DND-41 (cell line): ENCODE data around the gene PTPRN2.

Experiments
- ATAC-seq: fragments of 200-7000 bp; cut with Tn5 transposase; 3 replicates; pipeline ENCODE4 v1.9.1; 2021; ENCODE audit warnings: low read depth; ENCODE audit not compliant: insufficient read depth
- DNase-seq: peaks from one replicate; pipeline ENCODE4 v3.0.0-alpha.2; 2020
- H2AFZ ChIP-seq: 2 replicates; pipeline ENCODE4 v1.6.0; 2012; ENCODE audit warnings: low read depth, low read length
- H3K27ac ChIP-seq: 2 replicates; pipeline ENCODE4 v1.5.1; 2012; ENCODE audit warnings: low read length, inconsistent platforms
- H3K27me3 ChIP-seq: fragments of 200-600 bp; sonication (generic); 2 replicates; pipeline ENCODE4 v1.6.0; 2012; ENCODE audit warnings: low read length, mild to moderate bottlenecking, inconsistent platforms; ENCODE audit not compliant: insufficient read depth, poor library complexity
- H3K36me3 ChIP-seq: 2 replicates; pipeline ENCODE4 v1.5.1; 2012; ENCODE audit warnings: low read length, inconsistent platforms; ENCODE audit not compliant: insufficient read depth
- H3K4me1 ChIP-seq: 2 replicates; pipeline ENCODE4 v1.5.1; 2012; ENCODE audit warnings: mild to moderate bottlenecking, low read length; ENCODE audit not compliant: insufficient read depth
- H3K4me2 ChIP-seq: 2 replicates; pipeline ENCODE4 v1.6.0; 2012; ENCODE audit warnings: mild to moderate bottlenecking, moderate library complexity, low read length, inconsistent platforms; ENCODE audit not compliant: insufficient read depth
- H3K4me3 ChIP-seq, 2 experiments: fragments of 200-600 bp in 1 of 2; shearing (Covaris generic) in 1 of 2; 2 replicates each; pipeline ENCODE4 v1.5.1; 2012 to 2016; ENCODE audit warnings: inconsistent platforms in 2 of 2, low read length in 2 of 2, mild to moderate bottlenecking in 2 of 2, low read depth in 1 of 2, moderate library complexity in 1 of 2
- H3K79me2 ChIP-seq: 2 replicates; pipeline ENCODE4 v1.6.0; 2012; ENCODE audit warnings: low read length, inconsistent platforms; ENCODE audit not compliant: insufficient read depth
- H3K9ac ChIP-seq: 2 replicates; pipeline ENCODE4 v1.6.0; 2012; ENCODE audit warnings: low read depth, mild to moderate bottlenecking, inconsistent platforms, low read length, moderate library complexity
- H3K9me3 ChIP-seq: 2 replicates; pipeline ENCODE4 v1.5.1; 2012; ENCODE audit warnings: low read length, moderate library complexity, mild to moderate bottlenecking, inconsistent platforms; ENCODE audit not compliant: insufficient read depth, severe bottlenecking
- H4K20me1 ChIP-seq: 2 replicates; pipeline ENCODE4 v1.6.0; 2012; ENCODE audit warnings: low read length; ENCODE audit not compliant: insufficient read depth
- CTCF ChIP-seq: IDR thresholded peaks from 2 replicates; pipeline ENCODE4 v1.5.1; 2012; ENCODE audit warnings: borderline replicate concordance, low read length, moderate library complexity, mild to moderate bottlenecking; ENCODE audit not compliant: poor library complexity, severe bottlenecking; ENCODE audit errors: extremely low read depth
- EZH2 ChIP-seq: IDR thresholded peaks from 3 replicates; pipeline ENCODE4 v1.6.1; 2012; ENCODE audit warnings: borderline replicate concordance, low read depth, mild to moderate bottlenecking, moderate library complexity, low read length, inconsistent platforms; ENCODE audit not compliant: severe bottlenecking

Gene PTPRN2

DNA sequence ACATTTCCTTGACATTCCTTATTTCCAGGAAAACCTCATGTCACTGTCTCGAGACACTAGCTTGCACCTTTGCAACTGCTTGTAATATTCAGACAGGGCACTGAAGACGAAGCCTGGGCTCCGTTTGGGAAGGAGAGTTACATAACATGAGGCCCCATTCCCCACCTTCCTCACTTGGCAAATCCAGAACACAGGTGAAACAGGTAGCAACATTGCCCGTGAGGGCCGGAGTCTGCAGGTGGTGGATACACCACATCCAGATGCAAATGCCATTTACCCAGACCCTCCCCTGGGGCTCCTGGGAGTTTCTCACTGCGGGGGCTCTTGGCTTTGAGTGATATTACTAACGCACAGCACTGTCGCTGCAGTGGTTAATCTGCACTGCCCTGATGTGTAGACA lies 491.0 kb downstream of the PTPRN2 start:
- Histone ChIP-seq H2AFZ (no peak overlapping the region), H3K27me3 (no peaks in the 10 kb centered on the region)

GRCh38 chr7:158094671-158095226 lies 492.9 kb downstream of the PTPRN2 start:
- no peak for ATAC-seq

More for the DNA sequence above, 491.0 kb downstream of the PTPRN2 start:
- Histone ChIP-seq H3K27ac (no peak overlapping the region), H3K36me3 (no peaks in the 10 kb centered on the region), H3K4me2 (no peak overlapping the region), H3K4me1 (no peaks in the 10 kb centered on the region), H3K79me2 (no peaks in the 10 kb centered on the region), H3K4me3 (no peak overlapping the region), H4K20me1 (no peaks in the 10 kb centered on the region), H3K9ac (no peak overlapping the region), H3K9me3 (no peaks in the 10 kb centered on the region)
- DNase-seq, result no peak
- no peak for ATAC-seq
- no peak for TF ChIP-seq CTCF
- no peak for TF ChIP-seq EZH2

GRCh38 chr7:158094046-158094445 lies 493.6 kb downstream of the PTPRN2 start:
- TF ChIP-seq CTCF, result no peak
- TF ChIP-seq EZH2, result no peak
- H3K4me2 ChIP-seq, result no peak overlapping the region
- no peaks in the 10 kb centered on the region for H3K4me1 ChIP-seq
- DNase-seq (no peak), ATAC-seq (no peak)
- H3K4me3 ChIP-seq, result no peak overlapping the region
- no peaks in the 10 kb centered on the region for H3K79me2 ChIP-seq
- H4K20me1 ChIP-seq, result no peaks in the 10 kb centered on the region
- H3K27ac ChIP-seq, result no peak overlapping the region
- no peak overlapping the region for H3K9ac ChIP-seq
- H3K27me3 ChIP-seq, result no peaks in the 10 kb centered on the region
- H3K9me3 ChIP-seq, result no peaks in the 10 kb centered on the region
- H2AFZ ChIP-seq, result no peak overlapping the region
- no peaks in the 10 kb centered on the region for H3K36me3 ChIP-seq

More at GRCh38 chr7:158094671-158095226, 492.9 kb downstream of the PTPRN2 start:
- Histone ChIP-seq H3K9ac (no peak overlapping the region), H3K36me3 (no peaks in the 10 kb centered on the region), H3K4me3 (no peak overlapping the region), H3K79me2 (no peaks in the 10 kb centered on the region), H2AFZ (no peak overlapping the region), H3K9me3 (no peaks in the 10 kb centered on the region), H3K27ac (no peak overlapping the region), H4K20me1 (no peaks in the 10 kb centered on the region), H3K4me2 (no peak overlapping the region), H3K27me3 (no peaks in the 10 kb centered on the region), H3K4me1 (no peaks in the 10 kb centered on the region)
- DNase-seq, result no peak
- TF ChIP-seq EZH2 (no peak), CTCF (no peak)
